ENCODE measurements around the gene DAB2IP.

DNA sequence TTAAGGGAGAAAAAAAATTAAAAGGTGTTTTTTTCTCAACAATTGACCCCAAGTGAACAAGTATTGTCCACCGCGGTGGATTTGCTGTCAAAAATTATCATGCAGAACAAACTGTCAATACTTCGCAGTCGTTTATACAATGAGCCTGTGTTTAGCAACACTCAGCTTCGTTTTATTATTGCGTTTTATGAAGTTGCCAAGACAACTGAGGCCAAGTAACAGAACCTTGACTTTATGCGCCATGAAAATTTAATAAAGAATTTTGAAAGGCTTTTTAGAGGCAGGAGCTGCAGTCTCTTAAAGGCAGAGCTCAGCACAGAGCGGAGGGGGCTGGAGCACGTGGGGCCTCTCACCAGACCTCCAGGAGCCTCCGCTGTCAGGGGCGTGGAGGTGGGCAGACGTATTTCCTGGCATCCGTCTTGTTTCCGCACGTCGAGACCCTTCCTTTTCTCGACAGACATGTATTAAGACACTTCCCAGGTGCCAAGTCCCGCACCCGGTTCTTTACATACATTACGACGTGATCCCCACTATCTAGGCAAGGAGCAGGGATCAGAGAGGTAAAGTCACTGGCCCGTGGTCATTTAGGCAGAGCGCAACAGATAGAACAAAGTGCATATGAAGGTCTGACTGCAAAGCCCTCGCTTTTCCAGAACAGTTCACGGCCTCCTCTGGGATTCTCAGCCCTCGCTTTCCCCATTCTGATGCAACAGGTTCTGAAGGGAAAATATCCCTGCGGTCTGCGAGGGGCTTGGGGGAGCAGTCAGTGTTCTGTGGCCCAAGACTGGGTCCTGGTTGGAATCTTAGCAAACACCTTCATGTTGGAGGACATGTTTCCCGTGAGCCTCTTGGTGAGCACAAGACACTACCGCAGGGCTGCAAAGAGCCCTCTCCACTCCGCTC lies 164.4 kb downstream of the DAB2IP start:
- TF ChIP-seq, protein P1, sequence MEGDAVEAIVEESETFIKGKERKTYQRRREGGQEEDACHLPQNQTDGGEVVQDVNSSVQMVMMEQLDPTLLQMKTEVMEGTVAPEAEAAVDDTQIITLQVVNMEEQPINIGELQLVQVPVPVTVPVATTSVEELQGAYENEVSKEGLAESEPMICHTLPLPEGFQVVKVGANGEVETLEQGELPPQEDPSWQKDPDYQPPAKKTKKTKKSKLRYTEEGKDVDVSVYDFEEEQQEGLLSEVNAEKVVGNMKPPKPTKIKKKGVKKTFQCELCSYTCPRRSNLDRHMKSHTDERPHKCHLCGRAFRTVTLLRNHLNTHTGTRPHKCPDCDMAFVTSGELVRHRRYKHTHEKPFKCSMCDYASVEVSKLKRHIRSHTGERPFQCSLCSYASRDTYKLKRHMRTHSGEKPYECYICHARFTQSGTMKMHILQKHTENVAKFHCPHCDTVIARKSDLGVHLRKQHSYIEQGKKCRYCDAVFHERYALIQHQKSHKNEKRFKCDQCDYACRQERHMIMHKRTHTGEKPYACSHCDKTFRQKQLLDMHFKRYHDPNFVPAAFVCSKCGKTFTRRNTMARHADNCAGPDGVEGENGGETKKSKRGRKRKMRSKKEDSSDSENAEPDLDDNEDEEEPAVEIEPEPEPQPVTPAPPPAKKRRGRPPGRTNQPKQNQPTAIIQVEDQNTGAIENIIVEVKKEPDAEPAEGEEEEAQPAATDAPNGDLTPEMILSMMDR (IDR thresholded peaks at IDR 0.05; ENCODE audit: low read depth, low read length, poor library complexity, severe bottlenecking), result no peak
- no peak for TF ChIP-seq EZH2phosphoT487 (IDR thresholded peaks at IDR 0.05; ENCODE audit: borderline replicate concordance, low read length)
